T-helper 1 cell treated with Interleukin-12 subunit alpha and Interleukin-12 subunit beta and Interleukin-4 antibody, amounts not matched to agents 30 μg/mL and 1 μg/mL, for 36 hours (primary cell): Measurements from ENCODE around the gene SLC5A10.
A peak's percentile ranks its signal among the peaks of the same experiment; 100 is the strongest.

Source experiments
- H3K27ac Mint-ChIP-seq: one replicate; pipeline ENCODE4 v1.8.0; 2021; ENCODE audit warnings: mild to moderate bottlenecking, mixed read lengths
- H3K27me3 Mint-ChIP-seq: one replicate; pipeline ENCODE4 v1.8.0; 2021; ENCODE audit warnings: low read depth, mixed read lengths
- H3K36me3 Mint-ChIP-seq: one replicate; pipeline ENCODE4 v1.8.0; 2021; ENCODE audit warnings: low read depth, mixed read lengths
- H3K4me1 Mint-ChIP-seq: one replicate; pipeline ENCODE4 v1.8.0; 2021; ENCODE audit warnings: low read depth, mixed read lengths
- H3K4me3 Mint-ChIP-seq: one replicate; pipeline ENCODE4 v1.8.0; 2021; ENCODE audit warnings: mild to moderate bottlenecking, moderate library complexity, mixed read lengths
- H3K9me3 Mint-ChIP-seq: one replicate; pipeline ENCODE4 v1.8.0; 2021; ENCODE audit warnings: mixed read lengths

The SLC5A10 gene

DNA sequence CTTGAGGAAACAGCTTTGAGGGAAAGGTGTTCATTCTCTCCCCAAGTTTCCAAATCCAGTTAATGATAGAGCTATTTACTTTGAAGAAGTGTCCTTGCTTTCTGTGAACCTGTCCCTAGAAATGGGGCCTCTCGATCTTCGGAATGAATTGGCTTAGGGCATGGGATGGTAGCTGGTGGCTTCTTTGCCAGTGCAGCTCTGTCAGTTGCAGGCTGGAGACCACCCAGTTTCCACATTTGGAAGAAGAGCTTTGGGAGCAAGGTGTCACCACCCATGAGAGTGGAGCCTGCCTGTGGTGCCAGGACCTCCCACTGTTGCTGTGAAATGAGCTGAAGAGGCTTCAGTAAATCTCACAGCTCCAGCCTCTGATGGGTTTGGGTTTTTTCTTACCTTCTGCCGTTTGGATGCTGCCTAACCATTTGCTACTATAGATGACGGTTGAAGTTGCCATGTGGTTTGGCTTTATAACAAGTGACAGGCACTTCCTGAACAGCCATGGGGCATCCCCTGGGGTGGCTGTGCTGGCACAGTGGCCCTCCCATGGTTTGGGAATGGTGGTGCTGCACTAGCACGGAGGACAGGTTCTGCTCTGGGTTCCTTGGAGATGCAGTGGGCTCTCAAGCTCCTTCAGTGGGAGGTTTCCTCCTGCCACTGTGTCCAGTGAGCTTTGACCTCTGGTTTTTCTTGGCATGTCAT, 19.5 kb upstream of the SLC5A10 start:
- Mint-ChIP-seq H3K27ac (peak overlapping the region; percentile 52), H3K27me3 (peaks cover 9% of the 10 kb centered on the region), H3K4me1 (peaks cover 13% of the 10 kb centered on the region), H3K9me3 (no peaks in the 10 kb centered on the region), H3K36me3 (peaks cover 26% of the 10 kb centered on the region), H3K4me3 (no peak overlapping the region)

DNA sequence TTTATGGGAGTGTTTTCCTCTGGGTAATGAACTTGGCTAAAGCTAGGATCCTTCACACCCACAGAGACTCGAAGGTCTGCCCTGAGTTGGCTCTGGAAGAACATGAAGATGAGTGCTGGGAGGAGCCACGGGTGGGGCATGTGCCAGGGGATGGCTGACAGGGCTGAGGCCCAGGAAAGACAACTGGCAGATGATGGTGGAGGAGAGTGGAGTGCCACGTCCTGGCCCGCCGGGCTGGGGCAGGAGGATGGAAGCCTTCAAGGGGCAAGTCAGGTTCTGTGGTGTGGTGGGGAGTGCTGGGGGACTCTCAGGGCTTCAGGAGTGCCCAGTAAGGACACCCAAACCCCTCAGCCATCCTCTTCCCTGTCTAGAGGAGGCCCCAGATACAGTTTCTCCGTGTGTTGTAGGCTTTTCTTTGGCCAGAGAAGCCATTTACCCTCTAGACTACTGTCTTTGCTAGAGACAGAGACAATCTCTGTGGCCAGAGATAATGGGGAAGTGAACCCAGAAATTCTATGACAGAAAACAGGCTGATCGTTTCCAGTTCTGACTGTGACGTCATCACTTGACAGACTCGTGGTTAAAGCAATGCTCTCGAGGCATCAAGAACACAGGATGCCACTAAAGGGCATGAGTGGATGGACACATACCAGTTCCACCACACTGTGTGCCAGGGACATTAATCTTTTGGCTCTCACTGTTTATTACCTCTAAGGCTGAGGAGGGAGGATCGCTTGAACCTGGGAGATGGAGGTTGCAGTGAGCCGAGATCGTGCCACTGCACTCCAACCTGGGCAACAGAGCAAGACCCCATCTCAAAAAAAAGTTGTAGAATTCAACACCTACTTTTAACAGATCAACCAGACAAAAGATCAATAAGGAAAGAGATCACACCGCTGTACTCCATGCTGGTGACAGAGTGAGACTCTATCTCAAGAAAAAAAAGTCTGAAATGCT, 18.6 kb upstream of the SLC5A10 start:
- peaks cover 13% of the 10 kb centered on the region for H3K4me1 Mint-ChIP-seq
- no peak overlapping the region for H3K27ac Mint-ChIP-seq
- peaks cover 9% of the 10 kb centered on the region for H3K27me3 Mint-ChIP-seq
- no peak overlapping the region for H3K4me3 Mint-ChIP-seq
- H3K36me3 Mint-ChIP-seq = peaks cover 25% of the 10 kb centered on the region
- no peaks in the 10 kb centered on the region for H3K9me3 Mint-ChIP-seq

DNA sequence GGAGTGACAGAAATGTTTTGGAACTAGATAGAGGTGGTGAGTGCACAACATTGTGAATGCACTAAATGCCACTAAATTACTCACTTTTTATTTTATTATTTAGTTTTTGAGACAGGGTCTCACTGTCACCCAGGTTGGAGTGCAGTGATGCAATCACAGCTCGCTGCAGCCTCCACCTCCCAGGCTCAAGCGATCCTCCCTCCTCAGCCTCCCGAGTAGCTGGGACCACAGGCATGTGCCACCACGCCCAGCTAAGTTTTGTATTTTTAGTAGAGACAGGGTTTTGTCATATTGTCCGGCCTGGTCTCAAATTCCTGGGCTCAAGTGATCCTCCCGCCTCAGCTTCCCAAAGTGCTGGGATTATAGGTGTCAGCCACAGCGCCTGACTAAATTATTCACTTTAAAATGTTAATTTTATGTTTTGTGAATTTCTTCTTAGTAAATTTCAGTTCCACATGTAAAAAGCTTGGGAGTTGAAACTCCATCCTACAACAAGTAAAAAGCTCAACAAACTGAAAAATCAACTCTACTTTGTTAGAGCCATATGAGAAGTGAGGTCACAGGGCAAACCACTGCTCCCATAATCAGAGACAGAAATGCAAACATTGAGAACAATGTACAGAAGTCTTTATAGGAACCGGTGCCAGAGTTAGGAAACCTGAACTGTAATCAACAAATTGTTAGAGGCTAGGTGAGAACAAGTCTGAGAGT, 13.8 kb upstream of the SLC5A10 start:
- Mint-ChIP-seq H3K4me3 (no peak overlapping the region), H3K27me3 (peaks cover 26% of the 10 kb centered on the region), H3K27ac (no peak overlapping the region), H3K36me3 (peaks cover under 1% of the 10 kb centered on the region), H3K4me1 (peaks cover 3% of the 10 kb centered on the region), H3K9me3 (no peaks in the 10 kb centered on the region)

DNA sequence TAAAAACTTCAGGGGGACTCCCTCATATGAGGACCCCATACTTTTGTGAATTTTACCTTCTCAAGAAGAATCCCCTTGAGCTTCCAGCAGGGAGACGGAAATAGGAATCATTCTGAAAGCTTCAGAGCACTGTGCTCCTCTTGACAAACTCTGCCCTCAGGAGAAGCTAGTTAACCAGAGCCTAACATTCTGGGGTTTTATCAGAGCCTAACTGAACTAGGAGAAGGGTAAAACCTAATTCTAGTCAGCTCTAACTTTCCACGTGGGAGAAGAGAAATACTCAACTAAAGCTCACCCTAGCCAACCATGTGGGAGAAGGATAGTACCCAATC, 13.3 kb upstream of the SLC5A10 start:
- Mint-ChIP-seq H3K27me3 (peaks cover 29% of the 10 kb centered on the region), H3K9me3 (no peaks in the 10 kb centered on the region), H3K27ac (no peak overlapping the region), H3K4me3 (no peak overlapping the region), H3K36me3 (no peaks in the 10 kb centered on the region), H3K4me1 (no peaks in the 10 kb centered on the region)

DNA sequence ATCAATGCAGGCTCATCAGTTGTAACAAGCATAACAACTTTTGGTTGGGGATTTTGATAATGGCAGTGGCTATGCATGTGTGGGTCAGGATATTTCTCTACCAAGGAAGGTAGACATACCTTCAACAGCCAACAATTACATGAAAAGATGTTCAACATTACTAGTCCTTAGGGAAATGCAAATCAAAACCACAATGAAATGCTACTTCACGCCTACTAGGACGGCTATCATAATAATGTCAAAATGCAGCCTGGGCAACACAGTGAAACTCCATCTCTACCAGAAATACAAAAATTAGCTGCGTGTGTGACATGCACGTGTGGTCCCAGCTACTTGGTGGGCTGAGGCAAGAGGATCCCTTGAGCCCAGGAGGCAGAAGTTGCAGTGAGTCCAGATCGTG, 7.3 kb upstream of the SLC5A10 start:
- Mint-ChIP-seq H3K4me1 (peaks cover 2% of the 10 kb centered on the region), H3K9me3 (no peaks in the 10 kb centered on the region), H3K36me3 (no peaks in the 10 kb centered on the region), H3K27me3 (peaks cover 36% of the 10 kb centered on the region), H3K4me3 (no peak overlapping the region), H3K27ac (no peak overlapping the region)

DNA sequence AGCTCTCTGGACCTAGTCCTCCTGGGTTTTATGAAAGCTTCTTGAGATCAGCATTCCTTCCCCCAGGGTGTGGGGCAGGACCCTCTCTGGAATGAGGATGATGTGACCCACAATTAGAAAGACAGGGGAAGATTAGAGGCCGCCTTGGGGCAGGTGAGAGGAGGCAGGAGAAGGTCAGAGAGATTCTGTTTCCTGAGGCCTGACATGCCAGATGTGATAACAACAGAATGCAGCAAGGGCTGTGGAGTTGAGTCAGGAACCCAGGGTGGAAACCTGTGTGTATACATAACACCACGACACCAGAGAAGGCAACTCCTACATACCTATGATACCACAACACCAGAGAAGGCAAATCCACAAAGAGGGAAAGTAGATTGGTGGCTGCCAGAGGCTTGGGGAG, 5.4 kb upstream of the SLC5A10 start:
- Mint-ChIP-seq H3K4me1 (peaks cover 2% of the 10 kb centered on the region), H3K4me3 (no peak overlapping the region), H3K36me3 (no peaks in the 10 kb centered on the region), H3K27ac (no peak overlapping the region), H3K9me3 (no peaks in the 10 kb centered on the region), H3K27me3 (peaks cover 34% of the 10 kb centered on the region)

DNA sequence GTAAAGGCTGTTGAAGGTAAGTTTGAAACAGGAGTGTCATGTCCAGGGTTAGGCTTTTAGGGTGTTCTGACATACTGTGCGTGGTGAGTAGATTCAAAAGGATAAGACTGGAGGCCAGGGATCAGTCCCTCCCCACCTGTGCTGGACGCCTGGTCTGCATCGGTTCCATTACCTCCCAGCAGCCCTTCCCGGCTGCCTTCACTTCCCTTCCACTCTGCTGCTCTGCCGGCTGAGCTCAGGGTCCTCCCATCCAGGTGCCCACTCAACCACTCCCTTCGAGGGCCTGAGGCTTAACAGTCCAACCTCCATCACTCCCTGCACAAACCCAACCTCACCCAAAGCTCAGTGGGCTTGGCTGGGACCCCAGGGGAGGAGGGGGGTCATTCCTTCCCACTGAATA, 4.1 kb upstream of the SLC5A10 start:
- Mint-ChIP-seq H3K4me3 (no peak overlapping the region), H3K4me1 (peaks cover 2% of the 10 kb centered on the region), H3K27me3 (peaks cover 28% of the 10 kb centered on the region), H3K36me3 (no peaks in the 10 kb centered on the region), H3K27ac (no peak overlapping the region), H3K9me3 (no peaks in the 10 kb centered on the region)

DNA sequence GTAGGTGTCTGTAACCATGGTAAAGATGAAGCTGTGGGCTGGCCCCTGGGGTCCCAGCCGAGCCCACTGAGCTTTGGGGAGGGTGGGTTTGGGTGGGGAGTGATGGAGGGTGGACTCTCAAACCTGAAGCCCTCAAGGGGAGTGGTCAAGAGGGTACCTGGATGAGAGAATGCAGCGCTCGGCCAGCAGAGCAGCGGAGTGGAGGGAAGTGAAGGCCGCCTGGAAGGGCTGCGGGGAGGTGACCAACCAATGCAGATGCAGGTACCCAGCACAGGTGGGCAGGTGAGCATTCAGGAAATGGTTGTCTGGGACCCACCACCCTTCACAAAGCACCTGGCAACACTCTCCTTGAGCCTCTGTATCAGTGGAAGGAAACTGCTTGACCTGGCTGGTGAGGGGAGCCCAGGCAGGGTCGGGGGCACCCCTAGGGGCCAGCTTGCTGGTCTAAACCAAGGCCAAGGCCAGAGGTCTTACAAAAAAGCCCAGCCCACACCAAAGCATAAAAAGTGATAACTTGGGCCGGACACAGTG, 3.4 kb upstream of the SLC5A10 start:
- H3K27ac Mint-ChIP-seq = no peak overlapping the region
- peaks cover 23% of the 10 kb centered on the region for H3K27me3 Mint-ChIP-seq
- no peaks in the 10 kb centered on the region for H3K9me3 Mint-ChIP-seq
- H3K4me1 Mint-ChIP-seq = peaks cover 2% of the 10 kb centered on the region
- H3K36me3 Mint-ChIP-seq = no peaks in the 10 kb centered on the region
- no peak overlapping the region for H3K4me3 Mint-ChIP-seq

DNA sequence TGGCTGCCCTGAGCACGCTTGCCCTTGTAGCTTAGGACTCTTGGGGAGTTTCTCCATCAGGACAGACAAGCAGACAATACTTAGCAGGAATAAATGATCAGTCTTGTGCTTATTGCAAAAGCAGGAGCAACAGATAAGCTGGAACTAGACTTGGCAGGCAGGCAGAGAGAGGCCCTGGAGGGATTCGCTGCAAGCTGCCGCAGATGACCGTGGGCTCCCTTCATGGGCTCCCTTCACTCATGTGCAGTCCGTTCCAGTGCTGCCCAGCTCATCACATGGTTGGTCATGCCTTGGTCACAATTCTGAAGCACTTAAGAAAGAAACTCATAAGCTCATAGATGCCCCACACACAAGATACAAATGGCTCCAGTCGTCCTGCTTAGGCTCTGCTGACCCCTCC, 2.4 kb upstream of the SLC5A10 start:
- peaks cover 5% of the 10 kb centered on the region for H3K4me1 Mint-ChIP-seq
- H3K9me3 Mint-ChIP-seq = no peaks in the 10 kb centered on the region
- H3K27ac Mint-ChIP-seq = no peak overlapping the region
- H3K36me3 Mint-ChIP-seq = peaks cover 2% of the 10 kb centered on the region
- no peak overlapping the region for H3K4me3 Mint-ChIP-seq
- peaks cover 26% of the 10 kb centered on the region for H3K27me3 Mint-ChIP-seq

DNA sequence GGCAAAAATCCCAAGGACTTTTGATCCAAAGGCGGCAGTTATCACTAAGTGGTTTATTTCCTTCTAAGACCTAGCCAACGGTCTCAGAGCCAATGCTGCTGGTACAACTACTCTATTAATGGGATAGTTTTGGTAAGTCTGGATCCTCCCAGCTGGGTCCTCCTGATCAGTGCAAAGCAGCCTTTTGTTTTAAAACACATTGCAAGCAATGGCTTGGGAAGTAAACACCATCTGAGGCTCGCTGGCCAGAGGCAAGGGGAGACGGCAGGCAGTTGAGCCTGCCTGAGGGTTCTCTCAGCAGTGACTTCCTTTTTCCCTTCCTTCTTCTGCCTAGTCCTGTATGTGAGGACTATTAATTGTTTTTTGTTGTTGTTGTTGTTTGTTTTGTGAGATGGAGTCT, 1.6 kb upstream of the SLC5A10 start:
- peaks cover 26% of the 10 kb centered on the region for H3K27me3 Mint-ChIP-seq
- H3K4me3 Mint-ChIP-seq = no peak overlapping the region
- H3K9me3 Mint-ChIP-seq = no peaks in the 10 kb centered on the region
- H3K27ac Mint-ChIP-seq = no peak overlapping the region
- peaks cover 2% of the 10 kb centered on the region for H3K36me3 Mint-ChIP-seq
- H3K4me1 Mint-ChIP-seq = peaks cover 8% of the 10 kb centered on the region

DNA sequence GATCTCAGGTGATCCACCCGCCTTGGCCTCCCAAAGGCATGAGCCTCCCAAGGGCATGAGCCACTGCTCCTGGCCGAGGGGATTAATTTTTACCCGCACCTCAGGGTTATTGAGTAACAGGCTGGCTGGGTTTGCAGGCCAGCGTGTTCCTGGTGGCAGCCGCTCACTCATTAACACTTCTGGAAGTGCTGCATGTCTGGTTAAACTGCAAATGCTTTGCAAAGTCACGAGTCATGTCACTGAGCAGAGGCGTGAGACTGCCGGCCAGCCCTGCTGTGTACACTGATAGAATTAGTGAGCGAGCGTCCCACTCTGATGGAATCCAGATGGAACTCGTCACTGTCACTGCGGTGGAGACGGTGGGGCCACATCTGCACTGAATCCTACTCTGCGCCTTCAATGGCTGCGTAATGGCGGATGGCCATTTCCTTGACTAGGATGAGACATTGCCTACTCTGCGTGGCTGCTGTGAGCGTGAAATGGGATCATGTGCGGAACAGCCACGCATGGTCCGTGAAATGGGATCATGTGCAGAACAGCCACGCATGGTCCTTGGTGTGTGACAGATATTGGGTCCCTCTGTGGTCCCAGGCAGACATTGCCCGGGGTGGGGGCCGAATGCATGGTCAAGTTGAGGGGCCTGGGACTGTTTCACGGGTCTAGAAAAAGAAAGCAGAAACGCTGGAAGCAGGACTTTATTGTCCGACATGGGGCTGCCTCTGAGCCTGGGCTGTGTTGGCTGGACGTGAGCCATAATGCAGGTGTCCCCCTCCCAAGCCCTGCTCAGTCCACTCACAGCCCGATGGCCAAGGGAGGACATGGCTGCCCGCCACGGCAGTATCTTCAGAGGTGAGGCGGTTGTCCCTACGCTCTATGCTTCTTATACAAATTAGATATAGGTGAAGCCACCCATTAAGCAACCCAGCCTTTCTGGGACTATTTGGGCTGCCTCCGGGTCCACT, 740 bp upstream of the SLC5A10 start:
- H3K4me3 Mint-ChIP-seq = no peak overlapping the region
- no peak overlapping the region for H3K27ac Mint-ChIP-seq

DNA sequence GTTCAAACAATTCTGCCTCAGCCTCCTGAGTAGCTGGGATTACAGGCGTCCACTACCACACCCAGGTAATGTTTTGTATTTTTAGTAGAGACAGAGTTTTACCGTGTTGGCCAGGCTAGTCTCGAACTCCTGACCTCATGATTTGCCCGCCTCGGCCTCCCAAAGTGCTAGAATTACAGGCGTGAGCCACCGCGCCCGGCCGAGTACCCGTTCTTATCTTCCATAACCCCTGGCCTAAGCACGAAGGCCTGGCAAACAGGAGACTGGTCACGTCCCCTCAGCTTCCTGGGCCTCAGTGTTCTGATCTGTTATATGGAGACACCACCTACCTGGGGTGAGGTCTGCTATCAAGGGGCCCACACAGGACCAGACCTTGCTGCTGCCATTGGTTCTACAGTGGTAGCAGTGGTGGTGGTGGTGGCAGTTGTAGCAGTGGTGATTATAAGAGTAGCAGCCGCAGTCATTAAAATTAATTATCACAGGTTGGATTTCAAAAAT, 1.3 kb downstream of the SLC5A10 start:
- H3K4me3 Mint-ChIP-seq = no peak overlapping the region
- no peaks in the 10 kb centered on the region for H3K9me3 Mint-ChIP-seq
- no peak overlapping the region for H3K27ac Mint-ChIP-seq
- H3K36me3 Mint-ChIP-seq = peaks cover 2% of the 10 kb centered on the region
- peaks cover 14% of the 10 kb centered on the region for H3K27me3 Mint-ChIP-seq
- H3K4me1 Mint-ChIP-seq = peaks cover 12% of the 10 kb centered on the region

More for the DNA sequence above, 740 bp upstream of the SLC5A10 start:
- Mint-ChIP-seq H3K9me3 (no peaks in the 10 kb centered on the region), H3K27me3 (peaks cover 22% of the 10 kb centered on the region), H3K4me1 (peaks cover 12% of the 10 kb centered on the region), H3K36me3 (peaks cover 2% of the 10 kb centered on the region)

DNA sequence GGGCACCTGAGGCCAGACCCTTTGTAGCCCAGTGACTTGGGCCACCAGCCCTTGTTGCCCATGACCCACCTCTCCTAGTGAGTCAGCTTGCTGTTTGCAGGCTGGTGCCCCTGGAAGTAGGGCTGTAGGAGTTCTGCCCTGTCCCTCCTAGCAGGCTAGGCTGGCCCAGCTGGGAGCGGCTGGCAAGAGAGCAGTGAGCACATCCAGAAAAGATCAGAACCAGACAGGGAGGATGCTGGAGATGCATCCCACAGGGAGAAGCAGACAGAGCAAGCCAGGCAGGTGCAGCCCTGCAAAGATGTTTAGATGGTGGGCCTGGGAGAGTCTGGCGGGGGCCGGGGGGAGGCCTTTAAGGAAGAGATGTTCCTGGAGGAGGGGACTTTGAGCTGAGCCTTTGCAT, 2.4 kb downstream of the SLC5A10 start:
- H3K9me3 Mint-ChIP-seq = no peaks in the 10 kb centered on the region
- no peak overlapping the region for H3K4me3 Mint-ChIP-seq
- H3K36me3 Mint-ChIP-seq = peaks cover 2% of the 10 kb centered on the region
- H3K27ac Mint-ChIP-seq = peak overlapping the region; percentile 11
- peaks cover 12% of the 10 kb centered on the region for H3K4me1 Mint-ChIP-seq
- peaks cover 13% of the 10 kb centered on the region for H3K27me3 Mint-ChIP-seq
